NCI-H2227 treated with DMSO at 0.1 percent for 48 hours (cell line): Measurements from ENCODE around the gene FCHSD1.
"Not testable (repeated sequence)": the region's sequence is repeated elsewhere in the genome, so short reads cannot be mapped to it uniquely, and the experiment has no call there.

Source experiments
- DNase-seq: peaks from one replicate; lab custom pipeline; 2025; lab: John Stamatoyannopoulos, UW

The FCHSD1 gene

DNA sequence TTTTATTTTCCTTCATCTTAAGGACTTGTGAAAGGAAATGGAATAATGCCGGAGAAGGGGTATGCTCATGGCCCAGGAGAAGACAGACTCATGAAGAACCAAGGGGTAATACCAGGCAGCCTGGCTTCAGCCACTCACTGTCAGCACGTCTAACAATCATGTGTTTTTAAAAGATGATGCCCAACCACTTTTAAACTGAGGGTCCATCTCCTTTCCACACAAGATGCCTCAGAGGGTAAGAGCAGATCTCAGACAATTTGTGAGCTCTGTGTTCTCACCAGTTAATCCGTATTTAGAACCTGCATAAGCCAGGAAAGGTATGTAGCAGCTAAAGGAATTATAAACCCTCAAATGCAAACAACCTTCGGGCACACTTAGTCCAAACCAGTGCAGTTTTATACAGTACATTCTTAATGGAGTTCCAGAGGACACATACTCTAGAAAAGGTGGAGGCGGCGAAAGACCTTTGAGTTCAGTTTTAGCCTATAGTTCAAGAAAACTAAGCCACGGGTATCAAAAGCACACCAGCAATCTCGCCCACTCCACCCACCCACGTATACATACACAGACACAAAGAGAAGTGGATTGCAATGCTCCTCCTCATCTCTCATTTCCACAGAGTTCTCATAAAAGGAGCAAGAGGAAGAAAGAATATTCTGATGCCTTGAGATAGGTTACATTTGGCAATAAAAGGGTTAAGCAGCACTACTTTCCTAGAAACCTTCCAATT lies 35.1 kb downstream of the FCHSD1 start:
- DNase-seq, result no peak

DNA sequence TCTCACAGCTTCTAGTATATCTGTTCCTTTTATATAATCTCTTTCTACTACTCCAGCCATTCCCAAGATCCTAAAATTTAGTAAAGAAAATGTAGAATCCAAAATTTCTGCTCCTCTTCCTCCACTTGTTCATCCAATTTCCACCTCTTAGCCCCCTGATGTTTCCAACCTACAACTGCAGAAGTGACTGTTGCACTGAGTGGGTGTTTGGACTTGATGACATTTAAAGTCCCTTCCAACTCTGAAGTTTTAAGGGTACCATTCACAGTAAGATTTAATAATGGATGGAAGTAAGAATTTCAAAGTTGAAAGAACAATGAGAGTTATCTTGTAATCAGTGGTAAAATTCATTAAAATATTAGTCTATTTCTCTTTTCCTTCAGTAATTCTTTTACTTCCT lies 37.9 kb downstream of the FCHSD1 start:
- no peak for DNase-seq

GRCh38 chr5:141611289-141611688 lies 39.9 kb downstream of the FCHSD1 start:
- DNase-seq, result no peak

DNA sequence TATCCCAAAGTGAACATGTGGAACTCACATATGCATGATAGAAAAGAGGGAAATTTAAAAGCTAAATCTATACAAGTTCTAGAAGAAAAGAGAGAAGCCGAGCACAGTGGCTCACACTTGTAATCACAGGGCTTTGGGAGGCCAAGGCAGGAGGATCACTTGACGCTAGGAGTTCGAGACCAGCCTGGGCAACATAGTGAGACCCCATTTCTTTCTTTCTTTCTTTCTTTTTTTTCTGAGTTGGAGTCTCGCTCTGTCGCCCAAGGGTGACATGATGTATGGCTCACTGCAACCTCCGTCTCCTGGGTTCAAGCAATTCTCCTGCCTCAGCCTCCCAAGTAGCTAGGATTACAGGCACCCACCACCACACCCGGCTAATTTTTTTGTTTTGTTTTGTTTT lies 41.3 kb downstream of the FCHSD1 start:
- not testable (repeated sequence) for DNase-seq

GRCh38 chr5:141609044-141609443 lies 42.2 kb downstream of the FCHSD1 start:
- DNase-seq, result no peak

DNA sequence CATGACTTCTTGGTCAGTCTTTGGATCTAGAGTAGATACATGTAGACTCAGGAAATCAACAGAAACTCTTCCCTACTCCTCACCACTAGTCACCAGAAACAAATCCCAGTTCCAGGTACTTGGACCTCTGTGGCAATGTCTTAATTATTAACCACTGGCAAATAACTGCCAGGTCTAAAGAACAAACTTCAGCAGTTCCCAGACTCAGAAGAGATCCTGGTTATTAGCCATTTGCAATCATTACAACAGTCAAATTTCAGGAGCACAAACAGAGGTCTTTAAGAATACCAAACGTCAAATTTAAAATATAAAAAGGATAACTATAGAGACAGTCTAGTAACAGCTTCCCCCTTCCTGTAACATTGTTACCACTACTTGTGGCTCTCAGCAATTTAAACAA lies 42.7 kb downstream of the FCHSD1 start:
- no peak for DNase-seq

- DNase-seq, result no peak
Measured at GRCh38 chr5:141608046-141608445, 43.2 kb downstream of the FCHSD1 start.

DNA sequence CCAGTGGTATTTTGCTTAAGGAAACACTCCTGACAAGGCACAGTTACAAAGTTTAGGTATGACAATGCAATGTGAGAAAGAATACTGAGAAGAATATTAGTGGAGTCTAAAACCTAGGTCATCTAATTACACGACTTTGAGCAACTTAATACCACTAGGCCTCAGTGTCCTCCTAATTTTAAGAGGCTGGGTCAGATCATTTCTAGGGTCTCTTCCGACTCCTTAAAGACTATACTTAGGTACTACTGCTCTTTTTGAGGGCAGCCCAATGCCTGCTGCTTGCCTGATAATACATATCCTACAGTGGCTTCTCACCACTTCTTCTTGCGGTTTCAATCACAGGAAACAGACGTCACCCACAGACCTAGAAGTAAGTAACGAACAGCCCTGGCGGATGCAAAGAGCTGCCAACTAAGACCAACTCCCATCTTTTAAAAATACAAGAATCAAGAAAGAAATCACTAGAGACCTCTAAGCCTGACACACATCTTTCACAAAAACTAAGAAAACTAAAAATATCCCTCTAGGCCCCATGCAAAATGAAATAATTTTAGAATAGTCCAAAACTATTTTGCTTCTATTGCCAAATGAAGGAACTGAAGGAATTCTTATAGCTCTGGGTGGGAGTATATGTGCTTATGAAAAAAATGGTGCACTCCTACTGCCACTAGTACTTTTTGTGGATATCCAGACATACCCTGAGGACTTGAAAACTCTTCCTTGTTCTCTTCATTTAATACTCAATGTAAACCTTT lies 45.5 kb downstream of the FCHSD1 start:
- DNase-seq, result no peak

DNA sequence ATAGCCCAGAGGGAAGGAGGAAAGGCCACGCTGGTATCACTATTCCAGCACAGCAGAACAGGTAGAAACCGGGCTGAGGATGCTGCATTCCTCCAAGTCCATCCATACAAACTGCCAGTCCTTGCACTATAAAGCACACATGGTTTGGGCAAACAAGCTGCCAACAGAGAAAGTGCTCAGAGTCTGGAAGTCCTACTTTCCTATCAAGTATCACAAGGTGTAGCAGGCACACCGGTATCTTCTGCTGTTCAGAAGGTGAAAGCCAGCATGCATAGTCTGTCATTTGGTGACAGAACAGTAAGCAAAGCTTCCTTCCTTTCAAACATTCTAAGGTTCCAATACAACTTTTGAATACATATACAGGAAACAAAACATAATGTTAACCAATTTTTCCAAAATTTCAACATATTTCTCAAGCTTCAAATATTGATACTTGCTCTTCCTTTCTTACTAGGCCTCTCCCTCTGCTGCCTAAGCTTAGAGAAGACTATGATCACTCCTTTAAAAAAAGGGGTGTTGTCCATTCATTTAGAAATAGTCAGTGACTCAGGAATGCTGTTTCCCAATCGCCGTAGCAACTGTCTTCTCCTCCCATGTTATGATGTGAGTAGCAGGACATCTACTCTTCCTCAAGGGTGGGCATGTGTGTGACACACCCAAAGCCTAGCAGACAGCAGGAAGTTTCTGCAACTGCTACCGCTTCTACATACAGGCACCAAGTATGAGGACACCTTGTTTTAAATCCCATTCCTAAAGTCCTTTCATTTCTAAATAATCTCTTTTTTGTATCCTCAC lies 47.1 kb downstream of the FCHSD1 start:
- DNase-seq, result no peak

- no peak for DNase-seq
Measured at GRCh38 chr5:141602606-141603005, 48.6 kb downstream of the FCHSD1 start.

DNA sequence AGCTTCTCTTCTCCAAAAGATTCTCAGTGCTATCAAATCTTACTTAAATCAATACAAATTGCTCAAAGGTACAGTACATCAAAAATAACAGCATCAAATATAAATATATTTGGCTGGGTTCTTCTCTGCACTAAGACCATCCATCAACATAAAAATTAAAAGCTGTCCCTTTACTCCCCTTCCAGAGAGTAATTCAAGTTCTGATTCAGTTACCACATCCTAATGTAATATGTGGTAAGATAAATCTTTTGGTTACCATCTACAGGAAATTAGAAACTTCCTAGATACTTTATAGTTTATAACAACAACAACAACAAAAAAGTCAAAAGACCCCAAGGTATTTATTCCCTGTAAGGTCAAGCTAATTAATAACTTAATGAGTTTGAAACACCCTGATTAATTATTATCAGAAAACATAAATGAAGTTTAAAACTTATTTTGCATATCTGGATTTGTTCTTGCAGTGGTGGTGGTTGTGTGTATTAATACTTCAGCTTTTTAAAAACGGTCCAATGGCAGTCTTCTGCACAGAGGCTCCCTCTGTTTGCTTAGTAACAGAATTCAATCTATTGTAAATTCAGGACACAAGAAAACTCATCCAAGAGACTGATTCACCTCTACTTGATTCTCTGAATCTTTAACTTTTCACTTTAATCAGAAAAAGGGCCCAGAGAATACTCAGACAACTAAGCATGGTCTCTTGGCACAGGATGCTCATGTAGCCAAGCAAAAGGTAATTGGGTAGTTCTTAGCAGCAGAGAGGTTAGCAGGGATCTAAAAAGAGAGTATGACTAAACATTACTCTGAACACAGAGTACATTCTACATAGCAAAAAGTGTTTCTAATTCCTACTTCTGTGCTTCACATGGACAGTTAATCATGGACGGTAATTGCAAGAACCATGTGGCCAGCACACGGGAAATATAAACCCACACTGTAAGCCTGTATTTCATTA lies 52.5 kb downstream of the FCHSD1 start:
- no peak for DNase-seq

DNA sequence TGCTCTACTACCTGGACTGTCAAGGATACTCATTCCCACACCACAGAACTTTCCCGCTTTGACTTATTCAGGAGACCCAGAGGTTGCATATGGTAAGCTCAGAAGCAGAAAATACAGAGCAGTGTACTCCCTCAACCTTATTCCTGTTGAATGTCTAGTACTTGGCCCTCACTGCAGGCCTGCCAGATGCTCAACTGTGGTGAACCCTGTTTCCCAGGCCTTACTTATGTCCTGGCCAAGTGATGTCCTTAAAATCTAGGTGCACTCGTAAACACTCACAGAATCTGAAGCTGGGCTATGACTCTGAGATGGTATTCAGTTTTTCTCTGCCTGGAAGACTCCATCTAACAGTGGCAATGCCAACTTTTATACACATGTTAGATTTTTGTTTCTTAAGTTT lies 53.4 kb downstream of the FCHSD1 start:
- DNase-seq, result no peak

GRCh38 chr5:141597394-141597793 lies 53.8 kb downstream of the FCHSD1 start:
- DNase-seq, result no peak

- DNase-seq, result no peak
Measured at GRCh38 chr5:141596867-141597266, 54.4 kb downstream of the FCHSD1 start.

GRCh38 chr5:141590127-141590526 lies 61.1 kb downstream of the FCHSD1 start:
- DNase-seq, result no peak
